A549 (cell line): ENCODE data around the gene OR9G1. TPM values are rescaled to one million over a fixed set of nuclear protein-coding genes. Genes with fewer than 3 reads are reported as not detected.
"Not testable (repeated sequence)": the region's sequence is repeated elsewhere in the genome, so short reads cannot be mapped to it uniquely, and the experiment has no call there.

Experiments used
- ATAC-seq, 2 experiments: fragments of 200-7000 bp in 1 of 2; fragments of >200 bp in 1 of 2; cut with Nextera tagmentation in 1 of 2; cut with Tn5 transposase in 1 of 2; 3 replicates each; pipeline versions ENCODE4 v1.8.0 to v1.9.1; 2018 to 2020; ENCODE audit warnings: mild to moderate bottlenecking in 1 of 2, moderate library complexity in 1 of 2
- CTCF ChIA-PET: fragments of 300-600 bp; sonication (Branson Sonifier 250); formaldehyde crosslinking; extraction: SDS; loops from one replicate; lab custom pipeline; 2021; ENCODE audit warnings: antibody characterized with exemption, inconsistent platforms; lab: Yijun Ruan, JAX
- POLR2A ChIA-PET: fragments of 350-600 bp; formaldehyde crosslinking; extraction: SDS; loops from one replicate; lab custom pipeline; 2021; ENCODE audit warnings: antibody characterized with exemption, inconsistent platforms; lab: Yijun Ruan, JAX
- DNase-seq, 2 experiments: peaks; one replicate each; pipeline versions ENCODE4 v3.0.0 to v3.0.0-alpha.2; 2011 to 2016; ENCODE audit warnings: low read depth in 1 of 2, low spot score in 1 of 2
- FAIRE-seq: peaks from 2 replicates; lab custom pipeline; 2011; peaks lifted over from hg19 to GRCh38; lab: Jason Lieb, UNC
- H3K27ac ChIP-seq, 2 experiments: fragments of >200 bp; sonication (Bioruptor Twin); formaldehyde crosslinking; 3 replicates each; pipeline ENCODE4 v1.5.1; 2016 to 2017
- H3K4me1 ChIP-seq: fragments of >200 bp; sonication (Bioruptor Twin); formaldehyde crosslinking; 3 replicates; pipeline ENCODE4 v1.6.1; 2016
- H3K4me2 ChIP-seq: fragments of >200 bp; sonication (Bioruptor Twin); formaldehyde crosslinking; 3 replicates; pipeline ENCODE4 v1.6.1; 2016
- H3K4me3 ChIP-seq: fragments of >200 bp; sonication (Bioruptor Twin); formaldehyde crosslinking; 3 replicates; pipeline ENCODE4 v1.5.1; 2016
- H3K9me3 ChIP-seq: fragments of >200 bp; sonication (Bioruptor Twin); formaldehyde crosslinking; 3 replicates; pipeline ENCODE4 v1.6.1; 2016
- BCL3 ChIP-seq: fragments of >200 bp; sonication (Bioruptor Twin); formaldehyde crosslinking; IDR thresholded peaks from 3 replicates; pipeline ENCODE4 v1.6.1; 2016
- CEBPB ChIP-seq, 2 experiments: fragments of >200 bp in 1 of 2; sonication (Bioruptor Twin) in 1 of 2; formaldehyde crosslinking in 1 of 2; IDR thresholded peaks; 2 replicates each; pipeline ENCODE4 v1.6.1; 2012 to 2016
- CHD4 ChIP-seq: fragments of 200-600 bp; sonication (generic); IDR thresholded peaks from 2 replicates; pipeline ENCODE4 v1.6.1; 2016; ENCODE audit warnings: antibody characterized with exemption, mild to moderate bottlenecking, borderline replicate concordance
- E2F6 ChIP-seq: IDR thresholded peaks from 2 replicates; pipeline ENCODE4 v1.6.1; 2012; ENCODE audit warnings: low read depth, borderline replicate concordance
- EHMT2 ChIP-seq: fragments of 200-600 bp; sonication (generic); IDR thresholded peaks from 2 replicates; pipeline ENCODE4 v1.6.1; 2016; ENCODE audit warnings: antibody characterized with exemption, low read depth, mild to moderate bottlenecking, moderate library complexity
- ELK1 ChIP-seq: fragments of 150-350 bp; IDR thresholded peaks from 2 replicates; pipeline ENCODE4 v1.6.1; 2014; ENCODE audit warnings: low read depth, mild to moderate bottlenecking, low read length
- EP300 ChIP-seq, 2 experiments: fragments of >200 bp; sonication (Bioruptor Twin); formaldehyde crosslinking; IDR thresholded peaks; 2 replicates in 1 of 2; 3 replicates in 1 of 2; pipeline ENCODE4 v1.6.1; 2016 to 2017
- FOSB ChIP-seq: fragments of 250-450 bp; sonication (Bioruptor Pico); IDR thresholded peaks from 2 replicates; pipeline ENCODE4 v1.5.0; 2020; ENCODE audit warnings: mild to moderate bottlenecking, moderate library complexity
- FOSL2 ChIP-seq, 2 experiments: fragments of 450-650 bp in 1 of 2; fragments of >200 bp in 1 of 2; sonication (Bioruptor Twin) in 1 of 2; formaldehyde crosslinking; IDR thresholded peaks; 2 replicates each; pipeline versions ENCODE4 v1.5.0 to v1.6.1; 2016 to 2020; ENCODE audit warnings: mild to moderate bottlenecking in 1 of 2, moderate library complexity in 1 of 2
- FOXS1 ChIP-seq: fragments of 250-450 bp; sonication (Bioruptor Pico); IDR thresholded peaks from 2 replicates; pipeline ENCODE4 v1.5.0; 2020; ENCODE audit warnings: mild to moderate bottlenecking, moderate library complexity
- GATA3 ChIP-seq: IDR thresholded peaks from 2 replicates; pipeline ENCODE4 v1.6.1; 2012; ENCODE audit warnings: borderline replicate concordance
- HEYL ChIP-seq: fragments of 250-450 bp; sonication (Bioruptor Pico); IDR thresholded peaks from 2 replicates; pipeline ENCODE4 v1.8.0; 2021; ENCODE audit warnings: mild to moderate bottlenecking, moderate library complexity
- HOXB5 ChIP-seq: fragments of 250-450 bp; sonication (Bioruptor Pico); IDR thresholded peaks from 2 replicates; pipeline ENCODE4 v1.5.0; 2020; ENCODE audit warnings: mild to moderate bottlenecking, moderate library complexity
- JUNB ChIP-seq: fragments of >200 bp; sonication (Bioruptor Twin); formaldehyde crosslinking; IDR thresholded peaks from 2 replicates; pipeline ENCODE4 v1.6.1; 2016
- KDM5A ChIP-seq: fragments of 200-600 bp; sonication (generic); IDR thresholded peaks from 2 replicates; pipeline ENCODE4 v1.6.1; 2016; ENCODE audit warnings: antibody characterized with exemption, mild to moderate bottlenecking
- MAX ChIP-seq: IDR thresholded peaks from 2 replicates; pipeline ENCODE4 v1.6.1; 2012
- NFE2L2 ChIP-seq: fragments of 150-350 bp; conservative IDR thresholded peaks from 2 replicates; pipeline ENCODE4 v1.6.1; 2014; ENCODE audit warnings: low read length
- NPAS2 ChIP-seq: fragments of 250-450 bp; sonication (Bioruptor Pico); IDR thresholded peaks from 2 replicates; pipeline ENCODE4 v1.8.0; 2022; ENCODE audit warnings: mild to moderate bottlenecking, moderate library complexity, borderline replicate concordance
- NR3C1 ChIP-seq: fragments of >200 bp; sonication (Bioruptor Twin); formaldehyde crosslinking; IDR thresholded peaks from 3 replicates; pipeline ENCODE4 v1.6.1; 2017
- POLR2AphosphoS2 ChIP-seq: conservative IDR thresholded peaks from 2 replicates; pipeline ENCODE4 v1.6.1; 2012; ENCODE audit warnings: low read length, improper control_type of control experiment, inconsistent platforms
- RARB ChIP-seq: fragments of 250-450 bp; sonication (Bioruptor Pico); IDR thresholded peaks from 2 replicates; pipeline ENCODE4 v1.8.0; 2021; ENCODE audit warnings: mild to moderate bottlenecking, moderate library complexity
- RCOR1 ChIP-seq: fragments of 150-350 bp; IDR thresholded peaks from 2 replicates; pipeline ENCODE4 v1.6.1; 2014; ENCODE audit warnings: antibody characterized with exemption, low read length, low read depth
- RNF2 ChIP-seq: fragments of 200-600 bp; sonication (generic); IDR thresholded peaks from 2 replicates; pipeline ENCODE4 v1.6.1; 2016; ENCODE audit warnings: low read depth, mild to moderate bottlenecking, antibody characterized with exemption, moderate library complexity, borderline replicate concordance
- SMC3 ChIP-seq: fragments of >200 bp; sonication (Bioruptor Twin); formaldehyde crosslinking; IDR thresholded peaks from 3 replicates; pipeline ENCODE4 v1.6.1; 2018; ENCODE audit warnings: inconsistent platforms
- TFCP2L1 ChIP-seq: fragments of 250-450 bp; sonication (Bioruptor Pico); IDR thresholded peaks from 2 replicates; pipeline ENCODE4 v1.5.0; 2021; ENCODE audit warnings: mild to moderate bottlenecking
- TP53 ChIP-seq: fragments of 250-450 bp; sonication (Bioruptor Pico); IDR thresholded peaks from 2 replicates; pipeline ENCODE4 v1.5.0; 2021; ENCODE audit warnings: mild to moderate bottlenecking, moderate library complexity
- USF2 ChIP-seq: fragments of 450-650 bp; IDR thresholded peaks from 2 replicates; pipeline ENCODE4 v1.6.1; 2014; ENCODE audit warnings: antibody characterized with exemption
- ZC3H11A ChIP-seq: fragments of 450-650 bp; IDR thresholded peaks from 2 replicates; pipeline ENCODE4 v1.6.1; 2014; ENCODE audit warnings: antibody characterized with exemption, mild to moderate bottlenecking
- ZNF302 ChIP-seq: fragments of 250-450 bp; sonication (Bioruptor Pico); IDR thresholded peaks from 2 replicates; pipeline ENCODE4 v1.9.0; 2021; ENCODE audit warnings: inconsistent platforms, mild to moderate bottlenecking, moderate library complexity
- WGBS: methylation state at CpG from one replicate; pipeline ENCODE4 v1.1.6; 2017; ENCODE audit errors: missing lambda C conversion rate; 5-methylcytosine and 5-hydroxymethylcytosine counted together
- polyA plus RNA-seq, 4 experiments: library from polyadenylated mRNA; depleted of rRNA in 3 of 4; stranded (reverse); fragments of >200 nt; fragmentation: RNase III in 1 of 4; extraction: RNeasy Plus Mini Kit Qiagen cat#74134 plus additional on column Dnase treatment in 1 of 4; gene quantifications; 2 replicates in 3 of 4; 3 replicates in 1 of 4; pipeline ENCODE4 v1.2.3, GENCODE V29; 2011 to 2017

Gene OR9G1
- polyA plus RNA-seq, 2 of the 4 experiments (the other 2 are of a cell fraction), result not detected

GRCh38 chr11:56670984-56671383 lies 27.9 kb upstream of the OR9G1 start:
- TF ChIP-seq RARB, result no peak
- no peak for TF ChIP-seq SMC3
- TF ChIP-seq EP300 (IDR thresholded peaks at IDR 0.05), result no peak
- no peak for TF ChIP-seq USF2
- TF ChIP-seq CEBPB (IDR thresholded peaks at IDR 0.05), result no peak
- no peak for TF ChIP-seq TP53
- TF ChIP-seq MAX, result no peak
- TF ChIP-seq CHD4, result no peak
- TF ChIP-seq FOSB (CRISPR knock-in tag), result no peak
- TF ChIP-seq JUNB, result no peak
- no peak for TF ChIP-seq EHMT2
- Histone ChIP-seq H3K4me1 (no peaks in the 10 kb centered on the region), H3K27ac (no peak overlapping the region), H3K4me3 (no peak overlapping the region), H3K4me2 (no peak overlapping the region), H3K9me3 (no peaks in the 10 kb centered on the region)
- POLR2A ChIA-PET, result no interaction called here
- CTCF ChIA-PET, result interaction anchor here (1.0 kb wide), 1 partner anchor 578 kb away, joined by 3 read pairs; no protein-coding TSS in a partner anchor
- no peak for ATAC-seq
- DNase-seq, result no peak
- no peak for FAIRE-seq
- WGBS, result 4% methylated on average over 2 of the region's 2 CpGs

GRCh38 chr11:56688554-56689100 lies 10.3 kb upstream of the OR9G1 start:
- FAIRE-seq, result no peak
- CTCF ChIA-PET, result no interaction called here

GRCh38 chr11:56691179-56691578 lies 7.7 kb upstream of the OR9G1 start:
- WGBS, result 5% methylated on average over 3 of the region's 3 CpGs

More at GRCh38 chr11:56688554-56689100, 10.3 kb upstream of the OR9G1 start:
- ATAC-seq (no peak), DNase-seq (no peak)
- no peak overlapping the region for H3K4me2 ChIP-seq
- WGBS, result 7% methylated on average over 1 of the region's 1 CpG
- no peak for TF ChIP-seq RNF2
- no peak for TF ChIP-seq ZNF302 (CRISPR knock-in tag)
- TF ChIP-seq ZC3H11A, result no peak
- TF ChIP-seq HEYL, result no peak
- TF ChIP-seq HOXB5, result no peak
- TF ChIP-seq POLR2AphosphoS2, result no peak
- TF ChIP-seq EP300 (IDR thresholded peaks at IDR 0.05), result no peak
- no peak for TF ChIP-seq GATA3
- no peak for TF ChIP-seq NPAS2 (CRISPR knock-in tag)
- TF ChIP-seq JUNB, result no peak
- no peak for TF ChIP-seq ELK1
- TF ChIP-seq E2F6, result no peak
- no peak for TF ChIP-seq FOSL2 (IDR thresholded peaks at IDR 0.05)
- TF ChIP-seq FOSL2 (CRISPR knock-in tag; IDR thresholded peaks at IDR 0.05), result no peak
- TF ChIP-seq RCOR1, result no peak
- no peak for TF ChIP-seq FOXS1 (CRISPR knock-in tag)
- no peak for TF ChIP-seq NFE2L2
- no peak for TF ChIP-seq KDM5A
- no peak for TF ChIP-seq NR3C1
- TF ChIP-seq BCL3, result no peak
- no peak for TF ChIP-seq TFCP2L1 (CRISPR knock-in tag)
- no peaks in the 10 kb centered on the region for H3K4me1 ChIP-seq
- H3K9me3 ChIP-seq, result no peaks in the 10 kb centered on the region
- POLR2A ChIA-PET, result no interaction called here
- no peak overlapping the region for H3K27ac ChIP-seq
- H3K4me3 ChIP-seq, result no peak overlapping the region

More at GRCh38 chr11:56691179-56691578, 7.7 kb upstream of the OR9G1 start:
- POLR2A ChIA-PET, ATAC-seq, H3K27ac ChIP-seq, H3K4me1 ChIP-seq, CTCF ChIA-PET, H3K4me3 ChIP-seq, H3K9me3 ChIP-seq, H3K4me2 ChIP-seq, DNase-seq: not testable (repeated sequence)
- FAIRE-seq, result peak; percentile 93
